Measurements from ENCODE around the gene ZNF70. TPM values are rescaled to one million over a fixed set of nuclear protein-coding genes. Genes with fewer than 3 reads are reported as not detected.

Gene ZNF70
- total RNA-seq, 1 experiment from 2014 or later, result 3.3 TPM

- H3K27me3 Mint-ChIP-seq (ENCODE audit: low read depth), result 0 out of 2 replicates have a peak, but pooled peaks cover under 1% of the 10 kb centered on the region
- ChIA-PET POLR2A (no interaction called here), CTCF (no interaction called here)
- ATAC-seq (no peak), DNase-seq (ENCODE audit: low spot score) (no peak)
- H3K36me3 Mint-ChIP-seq, result no peaks in the 10 kb centered on the region
- no peak overlapping the region for H3K27ac Mint-ChIP-seq
- H3K4me3 Mint-ChIP-seq, result no peak overlapping the region
- TF ChIP-seq, protein P1, sequence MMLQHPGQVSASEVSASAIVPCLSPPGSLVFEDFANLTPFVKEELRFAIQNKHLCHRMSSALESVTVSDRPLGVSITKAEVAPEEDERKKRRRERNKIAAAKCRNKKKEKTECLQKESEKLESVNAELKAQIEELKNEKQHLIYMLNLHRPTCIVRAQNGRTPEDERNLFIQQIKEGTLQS (CRISPR knock-in tag; conservative IDR thresholded peaks at IDR 0.05), result no peak
- TF ChIP-seq IRF2 (CRISPR knock-in tag; IDR thresholded peaks at IDR 0.05; ENCODE audit: borderline replicate concordance, low read depth) (no peak), NR1H2 (CRISPR knock-in tag; IDR thresholded peaks at IDR 0.05) (no peak), ZNF671 (CRISPR knock-in tag; IDR thresholded peaks at IDR 0.05) (no peak), E2F4 (CRISPR knock-in tag; IDR thresholded peaks at IDR 0.05; ENCODE audit: borderline replicate concordance, low read depth) (no peak), NR3C1 (CRISPR knock-in tag; conservative IDR thresholded peaks at IDR 0.05; ENCODE audit: low read depth) (no peak), EMX1 (CRISPR knock-in tag; IDR thresholded peaks at IDR 0.05) (no peak), ZNF263 (CRISPR knock-in tag; IDR thresholded peaks at IDR 0.05; ENCODE audit: low read depth) (no peak), ZNF423 (CRISPR knock-in tag; IDR thresholded peaks at IDR 0.05) (no peak), SMAD3 (CRISPR knock-in tag; IDR thresholded peaks at IDR 0.05; ENCODE audit: borderline replicate concordance) (no peak)
- TF ChIP-seq, protein P2, sequence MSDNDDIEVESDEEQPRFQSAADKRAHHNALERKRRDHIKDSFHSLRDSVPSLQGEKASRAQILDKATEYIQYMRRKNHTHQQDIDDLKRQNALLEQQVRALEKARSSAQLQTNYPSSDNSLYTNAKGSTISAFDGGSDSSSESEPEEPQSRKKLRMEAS (CRISPR knock-in tag; IDR thresholded peaks at IDR 0.05), result no peak
- TF ChIP-seq, protein P3, sequence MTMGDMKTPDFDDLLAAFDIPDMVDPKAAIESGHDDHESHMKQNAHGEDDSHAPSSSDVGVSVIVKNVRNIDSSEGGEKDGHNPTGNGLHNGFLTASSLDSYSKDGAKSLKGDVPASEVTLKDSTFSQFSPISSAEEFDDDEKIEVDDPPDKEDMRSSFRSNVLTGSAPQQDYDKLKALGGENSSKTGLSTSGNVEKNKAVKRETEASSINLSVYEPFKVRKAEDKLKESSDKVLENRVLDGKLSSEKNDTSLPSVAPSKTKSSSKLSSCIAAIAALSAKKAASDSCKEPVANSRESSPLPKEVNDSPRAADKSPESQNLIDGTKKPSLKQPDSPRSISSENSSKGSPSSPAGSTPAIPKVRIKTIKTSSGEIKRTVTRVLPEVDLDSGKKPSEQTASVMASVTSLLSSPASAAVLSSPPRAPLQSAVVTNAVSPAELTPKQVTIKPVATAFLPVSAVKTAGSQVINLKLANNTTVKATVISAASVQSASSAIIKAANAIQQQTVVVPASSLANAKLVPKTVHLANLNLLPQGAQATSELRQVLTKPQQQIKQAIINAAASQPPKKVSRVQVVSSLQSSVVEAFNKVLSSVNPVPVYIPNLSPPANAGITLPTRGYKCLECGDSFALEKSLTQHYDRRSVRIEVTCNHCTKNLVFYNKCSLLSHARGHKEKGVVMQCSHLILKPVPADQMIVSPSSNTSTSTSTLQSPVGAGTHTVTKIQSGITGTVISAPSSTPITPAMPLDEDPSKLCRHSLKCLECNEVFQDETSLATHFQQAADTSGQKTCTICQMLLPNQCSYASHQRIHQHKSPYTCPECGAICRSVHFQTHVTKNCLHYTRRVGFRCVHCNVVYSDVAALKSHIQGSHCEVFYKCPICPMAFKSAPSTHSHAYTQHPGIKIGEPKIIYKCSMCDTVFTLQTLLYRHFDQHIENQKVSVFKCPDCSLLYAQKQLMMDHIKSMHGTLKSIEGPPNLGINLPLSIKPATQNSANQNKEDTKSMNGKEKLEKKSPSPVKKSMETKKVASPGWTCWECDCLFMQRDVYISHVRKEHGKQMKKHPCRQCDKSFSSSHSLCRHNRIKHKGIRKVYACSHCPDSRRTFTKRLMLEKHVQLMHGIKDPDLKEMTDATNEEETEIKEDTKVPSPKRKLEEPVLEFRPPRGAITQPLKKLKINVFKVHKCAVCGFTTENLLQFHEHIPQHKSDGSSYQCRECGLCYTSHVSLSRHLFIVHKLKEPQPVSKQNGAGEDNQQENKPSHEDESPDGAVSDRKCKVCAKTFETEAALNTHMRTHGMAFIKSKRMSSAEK (CRISPR knock-in tag; IDR thresholded peaks at IDR 0.05; ENCODE audit: borderline replicate concordance), result no peak
- H3K9me3 Mint-ChIP-seq, result no peaks in the 10 kb centered on the region
- H3K4me1 Mint-ChIP-seq, result no peaks in the 10 kb centered on the region
Measured at GRCh38 chr22:23722724-23723123, 28.2 kb downstream of the ZNF70 start.

- no peak overlapping the region for H3K4me3 Mint-ChIP-seq
- TF ChIP-seq, protein P2 (CRISPR knock-in tag; IDR thresholded peaks at IDR 0.05), result no peak
- no peak for TF ChIP-seq ZNF317 (CRISPR knock-in tag; IDR thresholded peaks at IDR 0.05; ENCODE audit: borderline replicate concordance, low read depth)
- TF ChIP-seq, protein P1 (CRISPR knock-in tag; conservative IDR thresholded peaks at IDR 0.05), result no peak
- TF ChIP-seq, protein P4, sequence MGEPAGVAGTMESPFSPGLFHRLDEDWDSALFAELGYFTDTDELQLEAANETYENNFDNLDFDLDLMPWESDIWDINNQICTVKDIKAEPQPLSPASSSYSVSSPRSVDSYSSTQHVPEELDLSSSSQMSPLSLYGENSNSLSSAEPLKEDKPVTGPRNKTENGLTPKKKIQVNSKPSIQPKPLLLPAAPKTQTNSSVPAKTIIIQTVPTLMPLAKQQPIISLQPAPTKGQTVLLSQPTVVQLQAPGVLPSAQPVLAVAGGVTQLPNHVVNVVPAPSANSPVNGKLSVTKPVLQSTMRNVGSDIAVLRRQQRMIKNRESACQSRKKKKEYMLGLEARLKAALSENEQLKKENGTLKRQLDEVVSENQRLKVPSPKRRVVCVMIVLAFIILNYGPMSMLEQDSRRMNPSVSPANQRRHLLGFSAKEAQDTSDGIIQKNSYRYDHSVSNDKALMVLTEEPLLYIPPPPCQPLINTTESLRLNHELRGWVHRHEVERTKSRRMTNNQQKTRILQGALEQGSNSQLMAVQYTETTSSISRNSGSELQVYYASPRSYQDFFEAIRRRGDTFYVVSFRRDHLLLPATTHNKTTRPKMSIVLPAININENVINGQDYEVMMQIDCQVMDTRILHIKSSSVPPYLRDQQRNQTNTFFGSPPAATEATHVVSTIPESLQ (CRISPR knock-in tag; IDR thresholded peaks at IDR 0.05), result no peak
- no peak for TF ChIP-seq ZNF138 (CRISPR knock-in tag; conservative IDR thresholded peaks at IDR 0.05)
- no peak for TF ChIP-seq KAT7 (CRISPR knock-in tag; IDR thresholded peaks at IDR 0.05; ENCODE audit: borderline replicate concordance)
- no peak for TF ChIP-seq MXD4 (CRISPR knock-in tag; IDR thresholded peaks at IDR 0.05; ENCODE audit: borderline replicate concordance)
- no peak for TF ChIP-seq EMX1 (CRISPR knock-in tag; IDR thresholded peaks at IDR 0.05)
- TF ChIP-seq ZNF219 (CRISPR knock-in tag; IDR thresholded peaks at IDR 0.05; ENCODE audit: borderline replicate concordance), result no peak
- TF ChIP-seq NFATC4 (CRISPR knock-in tag; IDR thresholded peaks at IDR 0.05), result no peak
- TF ChIP-seq ATF1 (CRISPR knock-in tag; IDR thresholded peaks at IDR 0.05), result no peak
- TF ChIP-seq CREB1 (CRISPR knock-in tag; IDR thresholded peaks at IDR 0.05), result no peak
- no peak overlapping the region for H3K27ac Mint-ChIP-seq
- H3K4me1 Mint-ChIP-seq, result 0 out of 2 replicates have a peak, but pooled peaks cover 4% of the 10 kb centered on the region
- CTCF ChIA-PET, result interaction anchor here (0.5 kb wide), 1 partner anchor 11 kb away, joined by 3 read pairs; no protein-coding TSS in a partner anchor
- DNase-seq (ENCODE audit: low spot score), result no peak
- ATAC-seq, result no peak
- no peaks in the 10 kb centered on the region for H3K36me3 Mint-ChIP-seq
- POLR2A ChIA-PET, result no interaction called here
- H3K27me3 Mint-ChIP-seq (ENCODE audit: low read depth), result no peaks in the 10 kb centered on the region
- no peaks in the 10 kb centered on the region for H3K9me3 Mint-ChIP-seq
Measured at GRCh38 chr22:23722160-23722559, 28.8 kb downstream of the ZNF70 start.
